AG09319 (cell line): ENCODE data around the gene ALDH6A1.

Experiments
- DNase-seq: peaks from one replicate; pipeline ENCODE4 v3.0.0-alpha.2; 2010; ENCODE audit warnings: low read depth; ENCODE audit errors: extremely low read depth
- TF ChIP-seq, protein P1 (sequence below): IDR thresholded peaks from 2 replicates; pipeline ENCODE4 v1.5.1; 2011; ENCODE audit warnings: low read depth, mild to moderate bottlenecking, inconsistent platforms, low read length, moderate library complexity

Gene ALDH6A1

GRCh38 chr14:74089251-74090020 is 5.2 kb upstream of the ALDH6A1 start:
- DNase-seq, result no peak
- TF ChIP-seq, protein P1, sequence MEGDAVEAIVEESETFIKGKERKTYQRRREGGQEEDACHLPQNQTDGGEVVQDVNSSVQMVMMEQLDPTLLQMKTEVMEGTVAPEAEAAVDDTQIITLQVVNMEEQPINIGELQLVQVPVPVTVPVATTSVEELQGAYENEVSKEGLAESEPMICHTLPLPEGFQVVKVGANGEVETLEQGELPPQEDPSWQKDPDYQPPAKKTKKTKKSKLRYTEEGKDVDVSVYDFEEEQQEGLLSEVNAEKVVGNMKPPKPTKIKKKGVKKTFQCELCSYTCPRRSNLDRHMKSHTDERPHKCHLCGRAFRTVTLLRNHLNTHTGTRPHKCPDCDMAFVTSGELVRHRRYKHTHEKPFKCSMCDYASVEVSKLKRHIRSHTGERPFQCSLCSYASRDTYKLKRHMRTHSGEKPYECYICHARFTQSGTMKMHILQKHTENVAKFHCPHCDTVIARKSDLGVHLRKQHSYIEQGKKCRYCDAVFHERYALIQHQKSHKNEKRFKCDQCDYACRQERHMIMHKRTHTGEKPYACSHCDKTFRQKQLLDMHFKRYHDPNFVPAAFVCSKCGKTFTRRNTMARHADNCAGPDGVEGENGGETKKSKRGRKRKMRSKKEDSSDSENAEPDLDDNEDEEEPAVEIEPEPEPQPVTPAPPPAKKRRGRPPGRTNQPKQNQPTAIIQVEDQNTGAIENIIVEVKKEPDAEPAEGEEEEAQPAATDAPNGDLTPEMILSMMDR, result no peak

- DNase-seq, result no peak
- TF ChIP-seq, protein P1, result no peak
These were observed 1.6 kb upstream of the ALDH6A1 start for GRCh38 chr14:74085828-74086227.

DNA sequence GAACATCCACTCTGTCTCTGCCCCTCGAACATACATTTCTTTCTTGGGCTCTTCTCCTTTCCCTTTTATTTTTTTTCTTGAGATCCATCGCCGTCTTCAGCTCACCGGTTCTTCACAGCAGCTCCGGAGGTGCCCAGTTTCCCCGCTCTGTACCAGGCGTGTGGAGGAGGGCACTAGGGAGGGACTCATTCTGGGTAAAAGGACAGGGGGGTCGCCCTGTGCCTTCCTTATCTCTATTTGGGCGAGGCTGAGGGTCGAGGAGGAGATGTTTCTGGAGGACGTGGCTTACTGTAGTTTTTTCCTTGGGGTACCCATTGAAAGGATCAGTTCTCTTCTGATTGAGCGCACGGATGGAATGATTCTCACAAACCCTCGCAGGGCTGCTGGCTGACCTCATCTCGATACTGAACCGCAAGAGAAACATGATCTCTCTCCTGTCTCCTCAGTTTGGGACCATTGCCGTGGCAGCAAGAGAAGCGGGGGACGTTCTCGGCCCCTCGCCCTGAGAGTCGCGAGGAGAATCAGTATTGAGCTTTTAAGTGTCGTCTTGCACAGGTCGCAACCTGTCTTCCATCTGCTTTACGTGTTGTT is 889 bp upstream of the ALDH6A1 start:
- DNase-seq, result no peak
- TF ChIP-seq, protein P1, result no peak

GRCh38 chr14:74083784-74084276 is 423 bp downstream of the ALDH6A1 start:
- no peak for DNase-seq
- TF ChIP-seq, protein P1, result no peak

- DNase-seq, result no peak
- TF ChIP-seq, protein P1, result no peak
These were observed 1.1 kb downstream of the ALDH6A1 start for GRCh38 chr14:74083161-74083560.

DNA sequence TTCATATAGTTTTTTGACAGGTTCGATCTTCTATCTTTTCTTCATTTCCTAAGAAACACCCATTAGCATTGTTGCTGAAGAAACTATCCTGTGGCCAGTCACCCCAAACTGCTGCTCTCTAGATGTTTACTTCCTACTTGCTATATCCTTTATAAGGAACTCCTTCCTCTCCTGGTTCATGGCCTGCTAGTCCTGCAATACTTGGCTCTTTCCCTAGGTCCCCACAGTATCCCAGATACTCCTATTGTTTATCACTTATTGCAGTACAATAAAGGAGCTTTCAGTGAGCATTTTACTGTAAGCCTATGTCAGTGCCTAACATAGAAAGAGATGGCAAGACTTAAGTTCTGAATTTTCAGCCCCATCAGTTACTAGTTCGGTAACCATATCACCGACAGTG is 2.8 kb downstream of the ALDH6A1 start:
- DNase-seq, result no peak
- TF ChIP-seq, protein P1, result no peak

GRCh38 chr14:74080820-74081460 is 3.3 kb downstream of the ALDH6A1 start:
- TF ChIP-seq, protein P1, result no peak
- no peak for DNase-seq
